Panc1 (cell line): ENCODE data around the gene FKBP7. TPM values are rescaled to one million over a fixed set of nuclear protein-coding genes. Genes with fewer than 3 reads are reported as not detected.

ENCODE experiments used
- ATAC-seq: fragments of 200-7000 bp; cut with Tn5 transposase; 2 replicates; pipeline ENCODE4 v1.9.1; 2020; ENCODE audit warnings: mild to moderate bottlenecking, moderate library complexity
- BruUV-seq: library from RNA; stranded (reverse); fragments of 400-500 nt; replicated peaks from 2 replicates; lab custom pipeline; 2021; lab: Mats Ljungman, UMichigan
- CTCF ChIA-PET: fragments of 300-600 bp; sonication (Branson Sonifier 250); formaldehyde crosslinking; loops from one replicate; lab custom pipeline; 2022; ENCODE audit warnings: antibody characterized with exemption; lab: Charles Lee
- POLR2A ChIA-PET: fragments of 300-600 bp; sonication (Branson Sonifier 250); formaldehyde crosslinking; loops from one replicate; lab custom pipeline; 2022; ENCODE audit warnings: antibody characterized with exemption; lab: Charles Lee
- DNase-seq: peaks from one replicate; pipeline ENCODE4 v3.0.0-alpha.2; 2010; ENCODE audit warnings: low read depth, low spot score
- H3K27ac ChIP-seq: 2 replicates; pipeline ENCODE4 v1.5.1; 2011; ENCODE audit warnings: mild to moderate bottlenecking, low read length, inconsistent platforms
- H3K27me3 ChIP-seq: fragments of 200-500 bp; sonication (Bioruptor generic); 2 replicates; pipeline ENCODE4 v1.6.0; 2014; ENCODE audit warnings: low read length, inconsistent platforms; ENCODE audit not compliant: control insufficient read depth, insufficient read depth
- H3K36me3 ChIP-seq: fragments of 200-500 bp; sonication (Bioruptor generic); 2 replicates; pipeline ENCODE4 v1.5.1; 2014; ENCODE audit warnings: inconsistent platforms, mild to moderate bottlenecking, low read length, moderate library complexity; ENCODE audit not compliant: control insufficient read depth, insufficient read depth
- H3K4me1 ChIP-seq: 2 replicates; pipeline ENCODE4 v1.5.1; 2011; ENCODE audit warnings: inconsistent platforms, mild to moderate bottlenecking, low read length, moderate library complexity; ENCODE audit not compliant: control insufficient read depth, insufficient read depth
- H3K4me3 ChIP-seq, 2 experiments: 2 replicates each; pipeline ENCODE4 v1.5.1; 2011 to 2012; ENCODE audit warnings: low read depth in 2 of 2, low read length in 2 of 2, mild to moderate bottlenecking in 2 of 2, inconsistent platforms in 1 of 2, moderate library complexity in 1 of 2
- H3K9me3 ChIP-seq: fragments of 200-500 bp; sonication (Bioruptor generic); 2 replicates; pipeline ENCODE4 v1.5.1; 2014; ENCODE audit warnings: low read depth, mild to moderate bottlenecking, inconsistent platforms, low read length, moderate library complexity; ENCODE audit not compliant: control insufficient read depth, insufficient read depth
- POLR2AphosphoS5 ChIP-seq: IDR thresholded peaks from 2 replicates; pipeline ENCODE4 v1.6.1; 2012; ENCODE audit warnings: mild to moderate bottlenecking, low read depth, low read length, moderate library complexity
- SIN3A ChIP-seq: IDR thresholded peaks from 2 replicates; pipeline ENCODE4 v1.6.1; 2012; ENCODE audit warnings: low read depth, mild to moderate bottlenecking, low read length, moderate library complexity, borderline replicate concordance; ENCODE audit not compliant: insufficient read depth
- TCF7L2 ChIP-seq: IDR thresholded peaks from 2 replicates; pipeline ENCODE4 v1.6.1; 2011; ENCODE audit warnings: mild to moderate bottlenecking, low read depth, low read length, inconsistent platforms
- in situ Hi-C: cut with HindIII; loops from 2 replicates; pipeline ENCODE4 v1.10.0; 2016; ENCODE audit warnings: low sequenced_read_pairs, low pct_unique_long_range_greater_than_20kb
- intact Hi-C: fragments of 100-400 bp; cut with micrococcal nuclease; formaldehyde crosslinking; loops from one replicate; pipeline ENCODE4 v1.10.0; 2022; ENCODE audit not compliant: unreplicated experiment
- total RNA-seq: library from RNA; stranded (reverse); gene quantifications from one replicate; pipeline ENCODE4 v1.2.1, GENCODE V29; 2021; ENCODE audit not compliant: unreplicated experiment
- TF ChIP-seq, protein P1 (sequence below): fragments of 450-650 bp; IDR thresholded peaks from 2 replicates; pipeline ENCODE4 v1.5.1; 2017; ENCODE audit warnings: mild to moderate bottlenecking
- TF ChIP-seq, protein P2 (sequence below), 2 experiments: IDR thresholded peaks; 2 replicates each; pipeline ENCODE4 v1.6.1; 2011 to 2012; ENCODE audit warnings: low read depth in 2 of 2, control low read depth in 1 of 2, low read length in 1 of 2, mild to moderate bottlenecking in 1 of 2, moderate library complexity in 1 of 2; ENCODE audit not compliant: insufficient read depth in 1 of 2

FKBP7 gene
- total RNA-seq, 1 experiment from 2014 or later = 1.8 TPM

DNA sequence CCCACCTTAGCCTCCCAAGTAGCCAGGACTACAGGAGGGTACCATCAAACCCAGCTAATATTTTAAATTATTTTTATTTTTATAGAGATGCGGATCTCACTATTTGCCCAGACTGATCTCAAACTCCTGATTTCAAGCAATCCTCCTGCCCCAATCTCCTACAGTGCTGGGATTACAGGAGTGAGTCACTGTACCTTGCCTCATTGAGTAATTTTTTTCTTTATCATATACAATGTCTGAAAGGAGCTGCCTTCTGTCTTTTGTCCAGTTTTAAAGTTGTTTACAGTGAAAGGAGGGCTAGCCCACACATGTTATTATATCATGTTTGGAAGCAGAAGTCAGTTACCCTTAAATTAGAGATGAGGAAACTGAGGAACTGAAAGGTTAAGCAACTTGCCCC, 60.0 kb downstream of the FKBP7 start:
- POLR2A ChIA-PET = interaction anchor here (0.6 to 0.7 kb wide), 2 partner anchors 23 to 160 kb away, joined by 4 to 9 read pairs; no protein-coding TSS in a partner anchor
- in situ Hi-C loops = no loop called here
- Histone ChIP-seq H3K4me1 (peaks cover 4% of the 10 kb centered on the region; the same call in 1 of the 2 replicates), H3K27ac (no peak overlapping the region), H3K9me3 (no peaks in the 10 kb centered on the region), H3K4me3 (no peak overlapping the region), H3K27me3 (no peaks in the 10 kb centered on the region), H3K36me3 (no peaks in the 10 kb centered on the region; the same call in 1 of the 2 replicates)
- no peak for ATAC-seq
- no TSS peak for BruUV-seq
- intact Hi-C loops = loop anchor here (10.0 kb wide), 1 partner anchor 434 kb away; no protein-coding TSS in a partner anchor
- no peak for TF ChIP-seq POLR2AphosphoS5
- no peak for TF ChIP-seq TCF7L2
- TF ChIP-seq, protein P1, sequence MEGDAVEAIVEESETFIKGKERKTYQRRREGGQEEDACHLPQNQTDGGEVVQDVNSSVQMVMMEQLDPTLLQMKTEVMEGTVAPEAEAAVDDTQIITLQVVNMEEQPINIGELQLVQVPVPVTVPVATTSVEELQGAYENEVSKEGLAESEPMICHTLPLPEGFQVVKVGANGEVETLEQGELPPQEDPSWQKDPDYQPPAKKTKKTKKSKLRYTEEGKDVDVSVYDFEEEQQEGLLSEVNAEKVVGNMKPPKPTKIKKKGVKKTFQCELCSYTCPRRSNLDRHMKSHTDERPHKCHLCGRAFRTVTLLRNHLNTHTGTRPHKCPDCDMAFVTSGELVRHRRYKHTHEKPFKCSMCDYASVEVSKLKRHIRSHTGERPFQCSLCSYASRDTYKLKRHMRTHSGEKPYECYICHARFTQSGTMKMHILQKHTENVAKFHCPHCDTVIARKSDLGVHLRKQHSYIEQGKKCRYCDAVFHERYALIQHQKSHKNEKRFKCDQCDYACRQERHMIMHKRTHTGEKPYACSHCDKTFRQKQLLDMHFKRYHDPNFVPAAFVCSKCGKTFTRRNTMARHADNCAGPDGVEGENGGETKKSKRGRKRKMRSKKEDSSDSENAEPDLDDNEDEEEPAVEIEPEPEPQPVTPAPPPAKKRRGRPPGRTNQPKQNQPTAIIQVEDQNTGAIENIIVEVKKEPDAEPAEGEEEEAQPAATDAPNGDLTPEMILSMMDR = no peak
- no peak for TF ChIP-seq SIN3A
- TF ChIP-seq, protein P2, sequence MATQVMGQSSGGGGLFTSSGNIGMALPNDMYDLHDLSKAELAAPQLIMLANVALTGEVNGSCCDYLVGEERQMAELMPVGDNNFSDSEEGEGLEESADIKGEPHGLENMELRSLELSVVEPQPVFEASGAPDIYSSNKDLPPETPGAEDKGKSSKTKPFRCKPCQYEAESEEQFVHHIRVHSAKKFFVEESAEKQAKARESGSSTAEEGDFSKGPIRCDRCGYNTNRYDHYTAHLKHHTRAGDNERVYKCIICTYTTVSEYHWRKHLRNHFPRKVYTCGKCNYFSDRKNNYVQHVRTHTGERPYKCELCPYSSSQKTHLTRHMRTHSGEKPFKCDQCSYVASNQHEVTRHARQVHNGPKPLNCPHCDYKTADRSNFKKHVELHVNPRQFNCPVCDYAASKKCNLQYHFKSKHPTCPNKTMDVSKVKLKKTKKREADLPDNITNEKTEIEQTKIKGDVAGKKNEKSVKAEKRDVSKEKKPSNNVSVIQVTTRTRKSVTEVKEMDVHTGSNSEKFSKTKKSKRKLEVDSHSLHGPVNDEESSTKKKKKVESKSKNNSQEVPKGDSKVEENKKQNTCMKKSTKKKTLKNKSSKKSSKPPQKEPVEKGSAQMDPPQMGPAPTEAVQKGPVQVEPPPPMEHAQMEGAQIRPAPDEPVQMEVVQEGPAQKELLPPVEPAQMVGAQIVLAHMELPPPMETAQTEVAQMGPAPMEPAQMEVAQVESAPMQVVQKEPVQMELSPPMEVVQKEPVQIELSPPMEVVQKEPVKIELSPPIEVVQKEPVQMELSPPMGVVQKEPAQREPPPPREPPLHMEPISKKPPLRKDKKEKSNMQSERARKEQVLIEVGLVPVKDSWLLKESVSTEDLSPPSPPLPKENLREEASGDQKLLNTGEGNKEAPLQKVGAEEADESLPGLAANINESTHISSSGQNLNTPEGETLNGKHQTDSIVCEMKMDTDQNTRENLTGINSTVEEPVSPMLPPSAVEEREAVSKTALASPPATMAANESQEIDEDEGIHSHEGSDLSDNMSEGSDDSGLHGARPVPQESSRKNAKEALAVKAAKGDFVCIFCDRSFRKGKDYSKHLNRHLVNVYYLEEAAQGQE (IDR thresholded peaks at IDR 0.05; ENCODE audit: insufficient read depth in 1 of 2, low read depth in 2 of 2, low read length in 1 of 2) = no peak
- DNase-seq = no peak
- CTCF ChIA-PET = interaction anchor here (0.7 kb wide), 1 partner anchor 286 kb away, joined by 4 read pairs; no protein-coding TSS in a partner anchor

DNA sequence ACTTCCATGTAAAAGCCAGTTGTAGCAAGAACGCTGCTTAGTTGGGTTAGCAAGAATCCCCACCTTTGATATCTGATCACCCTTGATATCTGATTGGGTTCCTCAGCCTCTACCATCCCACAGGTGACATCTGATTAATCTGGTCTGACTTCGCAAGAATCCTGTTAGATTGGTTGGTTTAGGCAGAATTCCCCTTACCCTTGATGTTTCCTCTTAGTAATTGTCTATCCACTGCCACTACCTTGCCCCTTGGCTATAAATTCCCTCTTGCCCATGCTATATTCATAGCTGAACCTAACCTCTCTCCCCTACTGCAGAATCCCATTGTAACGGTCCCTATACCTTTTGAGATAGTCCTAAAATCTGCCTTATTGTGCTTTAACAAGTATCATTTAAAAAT, 60.5 kb downstream of the FKBP7 start:
- no peak for ATAC-seq
- TF ChIP-seq, protein P1 = no peak
- Histone ChIP-seq H3K27me3 (no peaks in the 10 kb centered on the region), H3K27ac (no peak overlapping the region), H3K9me3 (no peaks in the 10 kb centered on the region), H3K4me3 (no peak overlapping the region), H3K4me1 (peaks cover 4% of the 10 kb centered on the region; the same call in 1 of the 2 replicates), H3K36me3 (no peaks in the 10 kb centered on the region; the same call in 1 of the 2 replicates)
- ChIA-PET POLR2A (interaction anchor here (0.7 kb wide), 1 partner anchor 24 kb away, joined by 4 read pairs; no protein-coding TSS in a partner anchor), CTCF (interaction anchor here (0.7 kb wide), 1 partner anchor 286 kb away, joined by 4 read pairs; no protein-coding TSS in a partner anchor)
- no peak for DNase-seq
- in situ Hi-C loops = no loop called here
- intact Hi-C loops = loop anchor here (10.0 kb wide), 1 partner anchor 433 kb away; no protein-coding TSS in a partner anchor
- BruUV-seq = no TSS peak
